ENCODE results near the gene PRSS12. TPM values are rescaled to one million over a fixed set of nuclear protein-coding genes. Genes with fewer than 3 reads are reported as not detected.

Gene PRSS12
- total RNA-seq, 1 experiment from 2014 or later, result 5.4 TPM

DNA sequence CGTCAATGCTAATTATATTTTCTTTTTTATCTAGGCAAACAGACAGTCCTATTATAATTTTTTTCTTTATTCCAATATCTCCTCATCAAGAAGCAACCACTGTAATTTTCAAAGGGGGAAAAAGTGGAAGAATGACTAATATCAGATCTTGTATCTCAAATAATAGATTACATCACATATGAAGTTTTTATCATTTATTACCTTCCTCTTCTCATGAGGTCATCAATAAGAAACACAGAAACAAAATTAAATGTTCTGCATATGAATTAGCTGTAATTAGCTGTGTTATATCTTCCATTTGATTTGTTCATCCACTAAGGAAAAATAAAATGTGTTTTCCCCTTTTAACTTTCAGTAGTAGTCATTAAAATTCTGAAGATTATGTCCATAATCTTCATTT, 14.3 kb downstream of the PRSS12 start:
- Histone ChIP-seq H2BK5ac (ENCODE audit: insufficient read length, low read length) (no peak overlapping the region), H4K20me1 (ENCODE audit: control insufficient read depth, insufficient read depth, insufficient read length) (no peaks in the 10 kb centered on the region), H4K5ac (ENCODE audit: insufficient read length, low read depth, low read length) (no peak overlapping the region), H3T11ph (ENCODE audit: low read length) (no peak overlapping the region), H2AFZ (ENCODE audit: low read length) (no peak overlapping the region), H3K27ac (ENCODE audit: insufficient read length, low read depth, low read length) (no peak overlapping the region), H3K14ac (ENCODE audit: insufficient read depth, low read length) (no peak overlapping the region), H3K4ac (ENCODE audit: low read depth, low read length) (no peak overlapping the region), H3K4me2 (ENCODE audit: insufficient read depth, insufficient read length, low read length) (no peak overlapping the region), H3K23ac (ENCODE audit: insufficient read length, low read depth, low read length) (no peak overlapping the region), H3K9ac (ENCODE audit: extremely low read depth, insufficient read length, low read length) (no peak overlapping the region), H3K4me1 (ENCODE audit: insufficient read depth, low read length) (no peaks in the 10 kb centered on the region; the same call in 1 of the 2 replicates), H2AK5ac (ENCODE audit: insufficient read length, low read length) (no peak overlapping the region), H3K79me1 (ENCODE audit: insufficient read depth, low read depth, low read length, poor library complexity, severe bottlenecking) (no peaks in the 10 kb centered on the region), H2BK120ac (ENCODE audit: low read depth, low read length, poor library complexity, severe bottlenecking) (no peak overlapping the region), H4K8ac (replicated peaks; ENCODE audit: insufficient read length, low read depth, low read length) (no peak overlapping the region), H3K27me3 (ENCODE audit: insufficient read depth, low read length) (no peaks in the 10 kb centered on the region), H3K56ac (ENCODE audit: insufficient read length, low read depth, low read length) (no peak overlapping the region), H3K23me2 (ENCODE audit: insufficient read length, low read depth, low read length, poor library complexity, severe bottlenecking) (no peaks in the 10 kb centered on the region), H3K9me3 (ENCODE audit: control insufficient read depth, low read depth, low read length) (no peaks in the 10 kb centered on the region), H2BK15ac (ENCODE audit: low read depth, low read length) (no peak overlapping the region), H4K91ac (ENCODE audit: insufficient read length, low read depth, low read length) (no peak overlapping the region), H2BK12ac (ENCODE audit: insufficient read length, low read depth, low read length) (no peak overlapping the region), H3K79me2 (ENCODE audit: insufficient read depth, low read length) (no peaks in the 10 kb centered on the region), H3K18ac (ENCODE audit: insufficient read length, low read depth, low read length) (no peak overlapping the region), H2BK20ac (ENCODE audit: low read depth, low read length, poor library complexity, severe bottlenecking) (no peak overlapping the region)
- no peaks in the 10 kb centered on the region for H3K36me3 Mint-ChIP-seq (ENCODE audit: insufficient read depth in 1 of 3, low read depth in 3 of 3)
- H3K4me3 Mint-ChIP-seq, result no peak overlapping the region
- H3K4me1 Mint-ChIP-seq, result peaks cover 20 to 25% of the 10 kb centered on the region in 2 experiments
- WGBS (ENCODE audit: extremely low coverage, insufficient read length, low lambda C conversion rate), result no CpG with 5 or more reads among the region's 1 CpG
- no peaks in the 10 kb centered on the region for H3K27me3 Mint-ChIP-seq (ENCODE audit: low read depth)
- H3K9me3 Mint-ChIP-seq, result no peaks in the 10 kb centered on the region
- H3K27ac Mint-ChIP-seq, result no peak overlapping the region
- DNase-seq, result no peak
- no peak for TF ChIP-seq CTCF (conservative IDR thresholded peaks at IDR 0.05)
